Breast epithelium (tissue), 3 donors: ENCODE results near the gene BRCC3.

Experiments used
- POLR2A ChIP-seq: fragments of 450-650 bp; IDR thresholded peaks from one replicate; pipeline ENCODE4 v1.6.1; 2016; ENCODE audit warnings: antibody characterized with exemption, mild to moderate bottlenecking, moderate library complexity
- TF ChIP-seq, protein P1 (sequence below), 3 donors: fragments of 450-650 bp; IDR thresholded peaks; one replicate each; pipeline ENCODE4 v1.5.1; 2016 to 2017; ENCODE audit warnings: antibody characterized with exemption in 3 of 3, mild to moderate bottlenecking in 3 of 3, moderate library complexity in 3 of 3

DNA sequence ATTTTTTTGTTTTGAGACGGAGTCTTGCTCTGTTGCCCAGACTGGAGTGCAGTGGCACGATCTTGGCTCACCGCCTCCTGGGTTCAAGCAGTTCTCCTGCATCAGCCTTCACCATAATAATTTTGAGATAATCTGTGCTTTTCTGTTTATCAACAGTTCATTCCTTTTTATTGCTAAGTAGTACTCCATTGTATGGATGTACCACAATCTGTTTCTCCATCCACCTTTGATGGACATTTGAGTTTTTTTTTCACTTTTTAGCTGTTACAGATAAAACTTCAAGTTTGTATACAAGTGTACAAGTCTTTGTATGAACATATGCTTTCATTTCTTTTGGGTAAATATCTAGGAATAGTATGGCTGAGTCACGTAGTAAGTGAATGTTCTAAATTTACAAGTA lies 35.6 kb upstream of the BRCC3 start:
- no peak for TF ChIP-seq POLR2A
- TF ChIP-seq, protein P1, sequence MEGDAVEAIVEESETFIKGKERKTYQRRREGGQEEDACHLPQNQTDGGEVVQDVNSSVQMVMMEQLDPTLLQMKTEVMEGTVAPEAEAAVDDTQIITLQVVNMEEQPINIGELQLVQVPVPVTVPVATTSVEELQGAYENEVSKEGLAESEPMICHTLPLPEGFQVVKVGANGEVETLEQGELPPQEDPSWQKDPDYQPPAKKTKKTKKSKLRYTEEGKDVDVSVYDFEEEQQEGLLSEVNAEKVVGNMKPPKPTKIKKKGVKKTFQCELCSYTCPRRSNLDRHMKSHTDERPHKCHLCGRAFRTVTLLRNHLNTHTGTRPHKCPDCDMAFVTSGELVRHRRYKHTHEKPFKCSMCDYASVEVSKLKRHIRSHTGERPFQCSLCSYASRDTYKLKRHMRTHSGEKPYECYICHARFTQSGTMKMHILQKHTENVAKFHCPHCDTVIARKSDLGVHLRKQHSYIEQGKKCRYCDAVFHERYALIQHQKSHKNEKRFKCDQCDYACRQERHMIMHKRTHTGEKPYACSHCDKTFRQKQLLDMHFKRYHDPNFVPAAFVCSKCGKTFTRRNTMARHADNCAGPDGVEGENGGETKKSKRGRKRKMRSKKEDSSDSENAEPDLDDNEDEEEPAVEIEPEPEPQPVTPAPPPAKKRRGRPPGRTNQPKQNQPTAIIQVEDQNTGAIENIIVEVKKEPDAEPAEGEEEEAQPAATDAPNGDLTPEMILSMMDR (IDR thresholded peaks at IDR 0.05): no peak
